ENCODE measurements around the gene SNUPN. TPM values are rescaled to one million over a fixed set of nuclear protein-coding genes. Genes with fewer than 3 reads are reported as not detected.

SNUPN gene
- total and polyA plus RNA-seq, 3 donors from 2014 or later: 37.0 to 97.5 (median 44.6) TPM

DNA sequence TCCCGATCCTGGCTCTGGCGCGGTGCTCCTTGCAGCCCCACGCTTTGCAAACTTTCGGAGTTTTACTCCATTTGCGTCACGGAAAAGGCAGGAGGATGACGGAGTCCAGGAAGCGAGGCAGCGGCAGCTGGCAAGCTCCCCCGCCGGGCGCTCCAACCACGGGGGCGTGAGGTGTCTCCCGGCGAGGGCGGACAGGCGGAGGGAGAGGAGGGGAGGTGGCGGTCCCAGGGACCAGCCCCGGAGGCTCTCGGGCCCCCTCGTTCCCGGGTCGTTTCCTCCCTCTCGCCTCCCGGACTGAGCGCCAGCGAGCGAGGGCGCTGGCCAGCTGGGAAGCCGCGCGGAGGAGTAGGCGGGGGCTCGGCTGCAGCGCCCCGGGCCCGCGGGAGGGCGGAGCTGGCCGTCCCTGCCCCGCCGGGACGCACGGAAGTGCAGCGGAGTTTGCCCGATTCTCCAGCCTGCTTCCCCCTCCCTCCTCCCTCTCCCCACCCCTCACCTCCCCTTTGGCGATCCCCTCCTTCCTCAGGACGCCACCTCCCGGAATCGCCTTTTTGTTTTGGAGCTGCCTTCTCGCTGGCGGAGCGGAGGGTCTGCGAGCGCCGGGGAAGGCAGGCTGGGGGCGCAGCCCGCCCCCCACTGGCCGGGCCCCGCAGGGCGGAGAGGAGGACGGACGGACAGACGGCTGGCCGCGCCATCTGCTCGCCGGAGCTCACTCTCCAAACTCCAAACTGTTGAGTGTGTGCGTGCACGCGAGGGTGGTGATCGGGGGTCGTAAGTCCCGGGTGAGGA, 22.0 kb upstream of the SNUPN start, which contains the start of gene SNX33:
TSS of gene SNX33 (plus strand) at position 543 of the 786 bp plus-strand sequence. CDS start 1,191 bp downstream, outside the sequence.
- Histone ChIP-seq H3K4me3 (peak within 1 kb of the TSS; percentile 74 to 82), H3K27me3 (no peaks in the 10 kb centered on the region), H3K27ac (peak within 1 kb of the TSS; percentile 71 to 93), H3K9me3 (no peaks in the 10 kb centered on the region), H3K36me3 (ENCODE audit: low read depth, missing control alignments) (no peaks in the 10 kb centered on the region), H3K4me1 (peaks cover 26% of the 10 kb centered on the region)
- intact Hi-C loops (cut with DNase I; ENCODE audit: low total_unique reads): loop anchor here (10.0 kb wide), 1 partner anchor 193 kb away; the partner anchor contains the start of gene SIN3A
- TF ChIP-seq, protein P1, sequence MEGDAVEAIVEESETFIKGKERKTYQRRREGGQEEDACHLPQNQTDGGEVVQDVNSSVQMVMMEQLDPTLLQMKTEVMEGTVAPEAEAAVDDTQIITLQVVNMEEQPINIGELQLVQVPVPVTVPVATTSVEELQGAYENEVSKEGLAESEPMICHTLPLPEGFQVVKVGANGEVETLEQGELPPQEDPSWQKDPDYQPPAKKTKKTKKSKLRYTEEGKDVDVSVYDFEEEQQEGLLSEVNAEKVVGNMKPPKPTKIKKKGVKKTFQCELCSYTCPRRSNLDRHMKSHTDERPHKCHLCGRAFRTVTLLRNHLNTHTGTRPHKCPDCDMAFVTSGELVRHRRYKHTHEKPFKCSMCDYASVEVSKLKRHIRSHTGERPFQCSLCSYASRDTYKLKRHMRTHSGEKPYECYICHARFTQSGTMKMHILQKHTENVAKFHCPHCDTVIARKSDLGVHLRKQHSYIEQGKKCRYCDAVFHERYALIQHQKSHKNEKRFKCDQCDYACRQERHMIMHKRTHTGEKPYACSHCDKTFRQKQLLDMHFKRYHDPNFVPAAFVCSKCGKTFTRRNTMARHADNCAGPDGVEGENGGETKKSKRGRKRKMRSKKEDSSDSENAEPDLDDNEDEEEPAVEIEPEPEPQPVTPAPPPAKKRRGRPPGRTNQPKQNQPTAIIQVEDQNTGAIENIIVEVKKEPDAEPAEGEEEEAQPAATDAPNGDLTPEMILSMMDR (IDR thresholded peaks at IDR 0.05): peak; percentile 9 to 44 (median 28)
- TF ChIP-seq POLR2A (IDR thresholded peaks at IDR 0.05): peak; percentile 8
- DNase-seq: peak; percentile 66
- WGBS, 2 donors: 0% methylated on average over 45 to 72 of the region's 76 CpGs

DNA sequence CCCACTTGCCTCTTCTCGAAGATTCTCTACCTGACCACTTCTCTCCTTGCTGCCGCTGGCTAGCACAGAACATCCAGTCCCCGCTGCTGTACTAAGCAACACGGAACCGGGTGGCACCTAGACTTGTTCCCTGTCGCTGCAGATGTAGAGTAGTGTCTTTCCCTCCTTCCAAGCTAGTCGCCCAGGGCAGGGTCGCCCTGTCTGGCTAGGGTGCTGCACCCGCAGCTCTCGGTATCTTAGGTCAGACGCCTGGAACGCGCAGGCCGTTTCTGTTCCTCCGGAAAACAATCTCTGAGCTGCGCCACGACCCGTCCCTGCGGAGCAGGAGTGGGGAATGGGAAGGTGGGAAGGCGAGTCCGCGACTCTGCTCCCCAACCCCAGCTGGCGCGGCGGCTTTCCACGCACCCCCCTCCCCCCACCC, 21.4 kb upstream of the SNUPN start:
- Histone ChIP-seq H3K4me3 (peak overlapping the region; percentile 74 to 82), H3K9me3 (no peaks in the 10 kb centered on the region), H3K27ac (peak overlapping the region; percentile 71 to 93), H3K27me3 (no peaks in the 10 kb centered on the region), H3K4me1 (peaks cover 20% of the 10 kb centered on the region), H3K36me3 (ENCODE audit: low read depth, missing control alignments) (no peaks in the 10 kb centered on the region)
- WGBS, 2 donors: 0 to 3% methylated on average over 8 to 26 of the region's 26 CpGs
- DNase-seq: peak; percentile 39
- intact Hi-C loops (cut with DNase I; ENCODE audit: low total_unique reads): loop anchor here (10.0 kb wide), 1 partner anchor 192 kb away; the partner anchor contains the start of gene SIN3A
- no peak for TF ChIP-seq POLR2A (IDR thresholded peaks at IDR 0.05)
- TF ChIP-seq, protein P1 (IDR thresholded peaks at IDR 0.05): no peak

DNA sequence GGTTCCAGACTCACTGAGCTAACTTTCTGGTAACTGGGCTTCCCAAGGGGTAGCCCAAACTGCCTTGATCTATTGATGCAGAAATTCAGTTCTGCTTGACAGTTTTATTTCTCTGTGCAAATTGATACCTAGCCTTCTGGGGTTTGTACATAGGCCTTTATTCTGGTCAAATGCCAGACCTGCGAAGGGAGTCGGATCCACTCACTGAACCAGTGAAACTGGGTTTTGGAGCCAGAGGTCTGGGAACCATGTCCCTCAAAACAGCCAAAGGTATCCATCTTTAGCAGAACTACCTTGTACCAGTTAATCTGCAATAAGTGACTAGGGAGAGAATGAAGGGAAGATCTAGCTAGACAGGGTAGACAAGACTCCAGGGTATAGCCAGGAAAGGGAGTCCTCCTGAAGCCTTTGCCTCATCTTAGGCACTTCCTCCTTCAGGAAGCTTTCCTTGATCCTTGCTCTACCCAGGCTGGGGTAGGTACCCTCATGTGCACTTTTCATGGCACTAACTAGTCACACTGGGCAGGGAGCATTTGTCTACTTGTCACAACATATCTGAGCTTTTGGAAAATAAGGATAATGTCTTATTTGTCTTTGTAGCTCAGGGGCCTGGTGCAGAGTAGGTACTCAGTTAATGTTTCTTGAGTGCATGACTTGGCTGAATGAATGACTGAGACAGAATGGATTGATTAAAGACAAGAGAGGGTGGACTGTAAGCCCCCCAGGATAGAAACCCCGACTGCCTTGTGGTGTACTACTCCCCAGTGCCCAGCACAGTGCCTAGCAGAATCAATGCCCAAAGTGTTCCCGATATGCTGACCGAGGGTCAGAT, 20.8 kb upstream of the SNUPN start:
- no peaks in the 10 kb centered on the region for H3K36me3 ChIP-seq (ENCODE audit: low read depth, missing control alignments)
- 39 to 41% methylated on average over 5 of the region's 5 CpGs for WGBS, 2 donors
- H3K4me3 ChIP-seq: peak overlapping the region; percentile 74 to 82
- H3K27ac ChIP-seq: peak overlapping the region; percentile 71 to 93
- DNase-seq: no peak
- TF ChIP-seq, protein P1 (IDR thresholded peaks at IDR 0.05): no peak
- TF ChIP-seq POLR2A (IDR thresholded peaks at IDR 0.05): no peak
- intact Hi-C loops (cut with DNase I; ENCODE audit: low total_unique reads): loop anchor here (10.0 kb wide), 1 partner anchor 192 kb away; the partner anchor contains the start of gene SIN3A
- no peaks in the 10 kb centered on the region for H3K27me3 ChIP-seq
- peaks cover 14% of the 10 kb centered on the region for H3K4me1 ChIP-seq
- no peaks in the 10 kb centered on the region for H3K9me3 ChIP-seq

DNA sequence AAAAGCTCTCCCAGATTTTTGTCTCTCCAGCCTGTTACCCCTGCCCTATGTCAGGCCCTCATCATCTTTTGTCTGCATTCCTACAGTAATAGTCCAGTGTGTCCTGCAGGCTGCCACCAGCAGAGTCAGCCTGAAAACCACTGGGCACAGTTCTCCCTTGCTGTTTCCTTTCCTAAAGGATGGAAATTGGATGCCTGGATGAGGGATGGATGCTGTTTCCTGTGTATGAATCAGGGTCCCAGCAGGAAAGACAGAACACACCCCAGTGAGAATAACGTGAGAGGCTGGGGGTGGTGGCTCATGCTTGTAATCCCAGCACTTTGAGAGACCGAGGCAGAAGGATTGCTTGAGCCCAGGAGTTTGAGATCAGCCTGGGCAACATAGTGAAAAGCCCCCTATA, 18.9 kb upstream of the SNUPN start:
- WGBS, 2 donors: 88 to 91% methylated on average over 2 of the region's 2 CpGs
- no peak for TF ChIP-seq POLR2A (IDR thresholded peaks at IDR 0.05)
- TF ChIP-seq, protein P1 (IDR thresholded peaks at IDR 0.05): no peak
- Histone ChIP-seq H3K27me3 (no peaks in the 10 kb centered on the region), H3K4me3 (no peak overlapping the region), H3K36me3 (ENCODE audit: low read depth, missing control alignments) (no peaks in the 10 kb centered on the region), H3K4me1 (peaks cover 10% of the 10 kb centered on the region), H3K9me3 (no peaks in the 10 kb centered on the region), H3K27ac (no peak overlapping the region)
- no peak for DNase-seq
- intact Hi-C loops (cut with DNase I; ENCODE audit: low total_unique reads): loop anchor here (10.0 kb wide), 1 partner anchor 190 kb away; the partner anchor contains the start of gene SIN3A

All from testis (tissue), 3 donors.